ENCODE data around the gene SEMA3G.

The SEMA3G gene

DNA sequence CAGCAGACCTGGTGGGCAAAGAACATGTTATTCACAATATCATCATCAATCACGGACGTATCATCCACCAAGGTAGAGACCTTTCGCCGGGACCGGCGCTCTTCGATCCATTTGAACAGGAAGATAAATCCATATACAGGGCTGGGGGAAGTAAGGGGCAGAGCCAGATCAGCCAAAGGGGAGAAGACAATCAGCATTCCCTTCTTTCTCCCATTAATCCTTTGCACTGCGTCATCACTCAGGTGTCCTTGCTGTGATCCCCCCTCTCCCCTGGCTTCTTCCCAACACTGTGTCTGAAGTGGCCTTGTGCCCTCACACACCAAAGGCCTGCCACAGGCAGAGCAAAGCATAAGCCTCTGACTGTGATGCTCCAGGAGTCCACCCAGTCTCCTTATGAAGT is 36.4 kb downstream of the SEMA3G start:
- DNase-seq (ENCODE audit: low read depth): no peak

- no peak for DNase-seq (ENCODE audit: low read depth)
Observed at GRCh38 chr3:52407779-52408178, 37.1 kb downstream of the SEMA3G start.

DNA sequence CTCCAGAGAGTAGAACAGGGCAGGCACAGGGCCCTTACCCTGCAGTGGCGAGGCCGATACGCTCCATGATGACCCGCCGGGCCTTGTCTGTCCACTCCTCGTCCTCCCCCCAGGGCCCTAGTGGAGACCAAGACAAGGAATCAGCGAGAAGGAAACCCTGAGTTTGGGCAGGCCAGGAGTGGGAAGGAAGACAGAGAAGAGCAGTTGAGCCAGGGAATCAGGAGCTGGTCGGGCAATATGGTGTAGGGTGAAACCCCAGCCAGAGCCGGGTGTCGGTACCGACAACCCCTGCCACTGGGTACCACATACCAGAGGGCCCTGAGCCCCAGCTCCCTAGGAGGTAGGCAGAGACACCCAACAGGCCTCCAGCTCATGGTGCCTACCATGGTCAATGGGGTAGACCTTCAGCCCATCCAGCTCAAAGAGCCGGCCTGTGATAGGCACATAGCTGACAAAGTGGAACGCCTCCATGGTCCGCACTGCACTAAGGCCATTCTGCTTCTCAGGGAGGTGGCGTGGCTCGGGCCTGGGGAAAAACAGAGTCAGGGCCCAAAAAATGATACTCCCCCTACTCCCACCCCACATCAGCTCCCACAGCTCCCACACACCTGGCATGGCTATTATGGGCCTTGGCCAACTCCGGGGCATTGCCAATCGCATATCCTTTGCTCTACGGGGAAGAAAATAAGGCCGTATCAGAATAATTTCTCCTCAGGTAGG is 38.0 kb downstream of the SEMA3G start:
- DNase-seq (ENCODE audit: low read depth): no peak

GRCh38 chr3:52406231-52406661 is 38.7 kb downstream of the SEMA3G start:
- no peak for DNase-seq (ENCODE audit: low read depth)

DNA sequence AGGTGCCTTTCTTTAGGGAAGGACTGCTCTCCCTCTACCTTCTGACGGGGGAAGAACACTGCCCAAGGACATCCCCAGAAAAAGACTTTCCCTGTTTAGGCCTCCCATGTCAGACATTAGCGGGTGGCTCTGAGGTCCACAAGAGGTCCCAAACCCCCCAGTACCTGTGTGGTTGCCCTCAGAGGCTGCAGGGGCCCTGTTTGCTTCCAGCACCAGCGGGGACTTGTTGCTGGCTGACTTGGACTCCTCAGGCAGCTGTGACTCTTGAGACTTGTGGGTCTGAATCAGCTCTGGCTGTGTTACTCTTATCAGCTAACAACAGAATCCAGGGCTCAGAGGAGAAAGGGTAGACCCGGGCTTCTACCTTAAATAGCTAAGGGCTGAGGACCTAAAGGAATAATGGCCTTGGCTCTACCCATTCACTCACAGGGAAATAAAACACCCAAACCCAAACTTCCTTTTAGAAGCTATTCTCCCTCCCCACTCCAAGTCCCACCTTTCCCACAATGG is 39.2 kb downstream of the SEMA3G start:
- DNase-seq (ENCODE audit: low read depth): no peak

GRCh38 chr3:52405066-52405465 is 39.8 kb downstream of the SEMA3G start:
- no peak for DNase-seq (ENCODE audit: low read depth)

- no peak for DNase-seq (ENCODE audit: low read depth)
Observed at GRCh38 chr3:52404391-52404790, 40.5 kb downstream of the SEMA3G start.

DNA sequence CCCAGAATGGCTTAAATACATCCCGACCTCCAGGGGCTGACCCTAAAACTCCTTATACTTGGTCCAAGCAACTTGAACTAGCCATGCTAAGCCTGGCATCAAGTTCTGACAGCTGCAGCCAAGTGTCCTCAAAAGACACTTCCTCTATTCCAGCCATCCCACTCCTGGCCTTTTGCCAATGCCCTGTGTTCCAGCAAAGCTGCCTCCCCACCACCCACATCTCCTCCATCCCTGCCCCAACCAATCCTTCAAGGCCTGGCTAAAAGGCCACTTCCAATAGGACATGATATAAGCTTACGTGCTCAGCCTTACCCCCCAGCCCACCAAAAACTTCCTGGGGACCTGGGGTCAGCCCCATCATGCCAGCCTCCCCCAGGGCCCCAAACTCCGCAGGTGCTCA is 40.9 kb downstream of the SEMA3G start:
- no peak for DNase-seq (ENCODE audit: low read depth)

DNA sequence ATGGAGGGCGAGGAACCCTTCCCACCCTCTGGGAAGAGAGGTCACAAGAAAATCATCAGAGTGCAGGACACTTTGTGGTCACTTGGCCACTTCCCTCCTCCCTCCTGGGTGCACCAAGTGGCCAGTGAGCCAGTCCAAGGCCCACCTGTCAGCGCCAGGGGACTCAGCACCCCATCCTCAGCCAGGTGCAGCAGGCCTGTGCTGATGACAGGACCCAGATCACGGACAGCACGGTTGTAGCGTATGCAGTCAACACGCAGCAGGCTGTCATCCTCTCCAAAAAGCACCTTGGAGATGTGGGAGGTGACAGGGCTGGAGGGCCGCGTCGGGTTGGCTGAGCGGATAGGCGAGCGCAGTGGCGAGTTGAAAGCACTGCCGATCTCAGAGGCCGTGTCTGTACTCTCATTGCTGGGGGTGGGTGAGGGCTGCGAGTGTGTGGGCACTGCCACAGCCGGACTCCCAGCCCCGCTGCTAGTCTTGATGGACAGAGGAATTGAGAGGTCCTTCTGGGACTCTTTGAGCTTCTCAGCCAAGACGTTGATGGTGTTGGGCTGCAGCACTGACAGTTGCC is 41.5 kb downstream of the SEMA3G start:
- no peak for DNase-seq (ENCODE audit: low read depth)

DNA sequence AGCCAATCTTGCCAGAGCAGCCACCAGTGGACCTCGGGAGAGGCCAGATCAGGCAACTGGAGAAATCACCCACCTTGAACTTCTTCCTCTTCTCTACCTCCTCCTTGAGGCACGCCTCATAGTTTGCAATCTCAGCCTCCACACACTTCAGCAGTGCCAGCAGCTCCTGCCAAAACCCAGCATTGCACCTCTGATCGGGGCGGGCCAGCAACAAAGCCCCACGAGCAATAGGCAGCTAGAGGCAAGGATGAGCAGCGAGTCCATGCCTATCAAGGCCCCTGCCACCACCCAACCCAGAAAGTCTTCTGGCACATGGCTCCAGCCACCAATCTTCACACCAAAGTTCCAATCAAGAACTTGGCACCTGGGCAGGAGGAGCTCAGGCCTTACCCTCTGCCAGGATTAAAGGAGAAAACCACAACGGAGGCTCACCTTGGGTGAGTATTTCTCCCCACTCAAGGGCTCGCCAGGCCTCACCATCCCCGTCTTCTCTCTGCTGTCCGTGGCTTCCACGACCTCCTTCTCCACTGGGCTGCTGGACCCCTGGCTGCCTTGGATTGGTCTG is 42.1 kb downstream of the SEMA3G start:
- no peak for DNase-seq (ENCODE audit: low read depth)

GRCh38 chr3:52402101-52402521 is 42.8 kb downstream of the SEMA3G start:
- no peak for DNase-seq (ENCODE audit: low read depth)

DNA sequence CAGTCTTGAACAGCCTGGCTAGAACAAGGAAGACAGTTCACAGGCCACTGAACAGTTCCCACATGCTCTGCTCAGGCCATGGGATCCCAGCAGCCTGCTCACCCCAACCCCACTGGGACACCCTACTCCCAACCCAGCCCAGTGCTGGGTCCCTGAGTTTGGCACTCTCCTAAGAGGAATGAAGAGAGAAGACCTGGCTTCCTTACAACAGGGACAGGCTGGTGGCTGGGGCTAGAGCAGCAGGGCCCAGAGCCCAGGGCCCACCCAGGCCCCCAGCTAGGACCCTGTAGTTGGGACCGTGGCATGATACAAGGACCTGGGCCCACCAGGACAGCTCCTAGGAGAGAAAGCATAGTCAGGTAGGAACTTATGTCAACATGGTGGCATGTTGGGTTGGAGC is 43.4 kb downstream of the SEMA3G start:
- DNase-seq (ENCODE audit: low read depth): no peak

- DNase-seq (ENCODE audit: low read depth): no peak
Observed at GRCh38 chr3:52401021-52401420, 43.9 kb downstream of the SEMA3G start.

- no peak for DNase-seq (ENCODE audit: low read depth)
Observed at GRCh38 chr3:52400275-52400793, 44.6 kb downstream of the SEMA3G start.

DNA sequence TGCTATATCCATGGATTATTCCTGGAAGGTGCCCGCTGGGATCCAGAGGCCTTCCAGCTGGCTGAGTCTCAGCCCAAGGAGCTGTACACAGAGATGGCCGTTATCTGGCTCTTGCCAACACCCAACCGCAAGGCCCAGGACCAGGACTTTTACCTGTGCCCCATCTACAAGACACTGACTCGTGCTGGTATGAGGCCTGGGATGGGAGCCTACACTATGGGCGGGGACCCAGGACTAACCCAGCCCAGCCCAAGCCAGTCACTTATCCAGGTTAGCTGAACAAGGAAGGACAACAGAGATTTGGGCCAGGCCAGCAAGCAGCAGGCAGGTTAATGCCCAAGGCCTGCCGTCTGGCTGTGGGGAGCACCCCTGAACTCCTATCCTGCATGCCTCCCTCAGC is 45.3 kb downstream of the SEMA3G start:
- no peak for DNase-seq (ENCODE audit: low read depth)

DNA sequence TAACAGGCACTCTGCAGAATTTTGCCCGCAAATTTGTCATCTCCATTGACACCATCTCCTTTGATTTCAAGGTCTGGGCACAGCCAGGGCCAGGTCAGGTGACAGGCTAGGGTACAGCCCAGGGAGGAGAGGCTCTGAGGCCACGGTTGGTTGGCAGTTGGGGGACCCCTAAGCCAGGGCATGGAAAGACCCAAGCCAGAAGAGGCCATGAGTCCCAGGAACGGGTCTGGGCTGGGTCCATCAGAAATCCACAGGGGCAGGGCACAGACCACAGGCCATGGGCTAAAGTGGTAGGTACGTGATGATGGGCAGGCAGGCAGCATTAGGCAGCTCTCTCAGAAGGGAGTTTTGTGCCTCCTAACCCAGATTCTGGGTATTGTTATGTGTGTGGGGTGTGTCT is 45.8 kb downstream of the SEMA3G start:
- DNase-seq (ENCODE audit: low read depth): no peak

DNA sequence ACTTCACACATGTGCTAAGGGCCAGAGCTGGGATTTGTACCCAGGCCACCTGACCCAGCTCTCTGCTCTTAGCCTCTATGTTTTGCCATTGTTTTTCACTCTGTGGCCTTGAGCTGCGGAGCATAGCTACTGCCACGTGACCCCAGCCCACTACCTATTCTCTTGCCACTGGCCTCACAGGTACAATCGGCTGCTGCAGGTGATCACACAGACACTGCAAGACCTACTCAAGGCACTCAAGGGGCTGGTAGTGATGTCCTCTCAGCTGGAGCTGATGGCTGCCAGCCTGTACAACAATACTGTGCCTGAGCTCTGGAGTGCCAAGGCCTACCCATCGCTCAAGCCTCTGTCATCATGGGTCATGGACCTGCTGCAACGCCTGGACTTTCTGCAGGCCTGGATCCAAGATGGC is 46.2 kb downstream of the SEMA3G start:
- no peak for DNase-seq (ENCODE audit: low read depth)

GRCh38 chr3:52397676-52398399 is 47.1 kb downstream of the SEMA3G start:
- DNase-seq (ENCODE audit: low read depth): no peak

GRCh38 chr3:52396907-52397591 is 47.9 kb downstream of the SEMA3G start:
- no peak for DNase-seq (ENCODE audit: low read depth)

GRCh38 chr3:52396011-52396906 is 48.6 kb downstream of the SEMA3G start:
- DNase-seq (ENCODE audit: low read depth): no peak

DNA sequence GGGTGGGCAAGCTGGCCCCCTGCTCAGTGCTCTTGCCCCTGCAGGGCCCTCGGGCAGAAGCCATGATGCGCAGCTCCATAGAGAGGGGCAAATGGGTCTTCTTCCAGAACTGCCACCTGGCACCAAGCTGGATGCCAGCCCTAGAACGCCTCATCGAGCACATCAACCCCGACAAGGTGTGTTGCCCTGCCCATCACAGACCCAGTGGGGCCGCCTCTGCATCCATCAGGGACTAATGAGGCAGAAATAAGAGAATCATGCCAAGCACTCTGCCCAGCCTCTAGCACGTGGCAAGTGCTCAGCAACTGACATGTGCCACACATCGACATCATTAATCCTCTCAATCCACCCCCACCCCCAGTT is 49.4 kb downstream of the SEMA3G start:
- DNase-seq (ENCODE audit: low read depth): no peak

Data from fibroblast of the conjunctiva (primary cell).